ENCODE data around the gene BIN1. TPM values are rescaled to one million over a fixed set of nuclear protein-coding genes. Genes with fewer than 3 reads are reported as not detected.
A peak's percentile ranks its signal among the peaks of the same experiment; 100 is the strongest.
"Not testable (repeated sequence)": the region's sequence is repeated elsewhere in the genome, so short reads cannot be mapped to it uniquely, and the experiment has no call there.

The BIN1 gene
- total RNA-seq, 1 donor, result 66.0 TPM

DNA sequence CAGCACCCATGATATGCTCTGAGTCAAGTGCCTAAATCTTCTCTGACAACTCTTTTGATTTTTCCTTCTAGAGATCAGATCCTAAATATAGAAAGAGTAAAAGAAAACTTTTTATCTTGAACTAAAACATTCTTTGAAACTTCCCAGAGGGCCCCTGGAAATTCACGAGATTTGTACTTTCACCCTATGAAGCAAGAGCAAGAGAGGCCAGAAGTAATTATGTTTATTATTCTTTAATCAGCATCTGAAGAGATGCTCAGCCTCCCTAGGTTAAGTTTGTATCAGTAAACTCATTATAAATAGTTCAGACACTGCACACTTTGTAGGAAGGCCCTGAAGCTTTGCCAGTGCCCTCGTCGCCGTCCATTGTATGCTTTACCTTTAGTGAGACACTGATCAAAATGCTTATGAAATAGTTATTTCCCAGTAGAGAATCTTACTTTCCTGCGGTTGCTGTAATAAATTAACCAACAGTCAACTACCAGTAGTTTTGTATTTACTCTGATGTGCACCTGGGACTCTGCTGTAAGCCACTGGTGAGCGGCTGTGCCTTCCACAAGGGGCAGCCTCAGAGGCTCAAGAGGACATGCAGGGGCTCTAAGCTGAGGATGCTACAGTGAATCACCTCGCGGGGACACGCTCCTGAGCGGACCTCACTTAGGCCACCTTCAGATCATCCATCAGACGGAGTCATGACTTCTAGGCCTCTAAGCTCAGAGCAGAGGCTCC lies 71.9 kb downstream of the BIN1 start:
- DNase-seq (ENCODE audit: low read depth in 2 of 3, low spot score in 2 of 3), result no peak

DNA sequence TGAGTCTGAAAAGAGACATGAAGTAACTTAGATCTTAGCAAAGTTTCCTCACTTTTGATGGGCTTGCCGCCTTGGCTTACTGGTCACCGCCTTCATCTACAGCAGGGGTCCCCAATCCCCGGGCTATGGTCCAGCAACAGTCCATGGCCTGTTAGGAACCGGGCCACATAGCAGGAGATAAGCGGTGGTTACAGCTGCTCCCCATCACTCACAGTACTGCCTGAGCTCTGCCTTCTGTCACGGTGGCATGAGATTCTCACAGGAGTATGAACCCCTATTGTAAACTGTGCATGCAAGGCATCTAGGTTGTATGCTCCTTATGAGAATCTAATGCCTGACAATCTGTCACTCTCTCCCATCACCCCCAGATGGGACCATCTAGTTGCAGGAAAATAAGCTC lies 72.9 kb downstream of the BIN1 start:
- DNase-seq (ENCODE audit: low read depth in 2 of 3, low spot score in 2 of 3), result no peak

DNA sequence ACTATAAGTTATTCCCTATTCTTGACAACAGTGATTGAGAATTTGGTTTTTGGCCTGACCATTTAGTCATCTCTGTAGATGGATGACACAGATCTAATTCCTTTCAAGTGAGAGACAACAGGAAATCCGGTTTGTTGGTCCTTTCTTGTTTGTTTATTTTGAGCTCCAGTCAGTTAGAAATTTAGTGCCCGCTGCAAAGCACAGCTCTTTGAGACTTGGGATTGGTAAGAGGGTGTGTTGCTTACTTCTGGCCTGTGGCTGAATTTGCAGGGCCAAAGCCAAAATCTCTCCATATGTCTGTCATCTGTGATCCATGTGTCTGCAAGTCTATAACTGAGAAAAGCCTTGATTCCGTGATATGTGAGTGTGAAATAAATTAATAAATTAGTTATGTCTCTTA lies 74.3 kb downstream of the BIN1 start:
- no peak for DNase-seq (ENCODE audit: low read depth in 2 of 3, low spot score in 2 of 3)

DNA sequence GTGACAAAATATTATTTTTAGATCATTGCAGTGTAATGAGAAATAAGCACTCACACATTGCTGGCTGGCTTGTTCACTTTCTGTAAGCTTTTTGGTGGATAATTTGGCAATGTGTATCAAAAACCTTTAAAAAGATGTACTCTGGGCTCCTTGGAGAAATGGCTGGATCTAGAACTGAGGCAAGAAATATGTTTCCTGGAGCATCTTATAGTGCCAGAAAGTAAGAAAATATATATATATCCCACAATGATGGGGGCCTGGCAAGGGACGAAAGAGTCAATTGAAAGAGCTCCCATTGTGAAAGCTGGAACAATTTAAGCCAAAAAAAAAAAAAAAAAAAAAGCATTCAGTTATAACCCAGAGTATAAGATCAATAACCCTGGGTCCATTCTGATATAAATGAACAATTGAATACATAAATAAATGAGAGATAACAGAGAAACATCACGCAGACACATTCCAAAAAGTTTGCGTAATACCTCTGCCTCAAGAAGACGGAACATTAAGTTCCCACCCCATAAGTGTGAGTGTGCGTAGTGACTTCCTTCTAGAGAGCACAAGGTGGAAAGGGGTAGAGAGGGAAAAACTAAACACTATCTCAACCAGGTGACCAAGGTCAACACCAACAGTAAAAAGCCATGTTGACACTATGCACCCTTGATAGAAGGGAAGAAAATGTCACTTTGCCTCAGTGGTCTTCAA lies 77.5 kb downstream of the BIN1 start:
- DNase-seq (ENCODE audit: low read depth in 2 of 3, low spot score in 2 of 3), result no peak

DNA sequence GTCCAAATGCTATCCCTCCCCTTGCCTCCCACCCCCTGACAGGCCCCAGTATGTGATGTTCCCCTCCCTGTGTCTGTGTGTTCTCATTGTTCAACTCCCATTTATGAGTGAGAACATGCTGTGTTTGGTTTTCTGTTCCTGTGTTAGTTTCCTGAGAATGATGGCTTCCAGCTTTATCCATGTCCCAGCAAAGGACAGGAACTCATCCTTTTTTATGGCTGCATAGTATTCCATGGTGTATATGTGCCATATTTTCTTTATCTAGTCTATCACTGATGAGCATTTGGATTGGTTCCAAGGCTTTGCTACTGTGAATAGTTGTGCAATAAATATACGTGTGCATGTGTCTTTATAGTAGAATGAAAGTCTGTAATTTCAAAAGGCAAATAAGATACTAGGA lies 78.2 kb downstream of the BIN1 start:
- DNase-seq (ENCODE audit: low read depth in 2 of 3, low spot score in 2 of 3), result not testable (repeated sequence)

DNA sequence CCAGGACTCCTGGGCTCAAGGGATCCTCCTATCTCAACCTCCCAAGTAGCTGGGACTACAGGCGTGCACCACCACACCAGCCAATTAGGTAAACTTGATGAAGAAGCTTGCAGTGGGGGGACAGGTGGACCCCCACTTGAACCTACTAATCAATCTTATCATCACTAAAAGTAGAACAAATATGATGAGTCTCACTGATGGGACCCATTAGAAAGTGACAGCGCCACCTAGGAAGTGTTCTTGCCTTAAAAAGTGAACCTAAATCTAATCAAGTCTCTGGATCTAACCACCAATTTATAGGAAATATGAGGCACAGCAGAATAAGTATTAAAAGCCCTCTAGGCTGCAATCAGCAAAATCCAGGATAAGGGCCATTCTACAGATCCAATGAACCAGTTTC lies 79.2 kb downstream of the BIN1 start:
- no peak for DNase-seq (ENCODE audit: low read depth in 2 of 3, low spot score in 2 of 3)

DNA sequence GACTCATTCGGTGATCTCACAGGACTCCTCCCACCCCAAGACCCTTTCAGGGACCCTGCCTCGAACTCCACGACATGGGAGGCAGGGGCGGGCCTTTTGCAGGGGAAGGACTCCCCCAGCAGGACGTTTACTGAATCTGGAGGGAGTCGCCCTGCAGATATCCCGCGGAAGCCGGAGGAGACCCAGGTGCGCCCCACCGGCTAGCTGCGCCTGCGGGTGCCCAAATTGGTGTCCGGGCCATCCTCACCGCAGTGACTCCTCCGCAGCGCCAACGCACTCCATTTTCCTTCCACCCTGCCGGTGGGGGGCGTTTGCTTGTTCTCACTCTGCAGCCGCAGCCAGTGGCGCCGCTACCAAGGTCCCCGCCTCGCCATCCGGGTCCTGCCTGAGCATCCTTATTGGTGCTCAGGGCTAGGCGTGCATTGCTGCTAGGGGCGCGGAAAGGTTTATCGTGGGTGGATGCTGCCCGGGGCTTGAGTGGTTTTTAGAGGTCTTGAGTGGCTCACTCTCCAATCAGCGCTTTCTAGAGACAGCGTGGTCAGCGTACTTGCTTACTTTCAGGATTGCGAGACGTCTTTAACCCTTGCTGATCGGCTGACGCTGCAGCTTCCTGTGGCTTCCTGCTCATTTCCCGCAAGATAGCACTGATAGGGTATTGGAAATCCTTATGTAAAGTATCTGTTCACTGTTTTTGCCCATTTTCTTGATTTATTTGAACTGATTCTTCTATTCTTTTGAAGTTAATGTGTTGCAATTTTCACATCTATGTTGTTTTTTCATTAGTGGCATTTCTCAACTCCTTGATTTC lies 81.4 kb downstream of the BIN1 start:
- peak; percentile 41 to 88 (median 82) for DNase-seq (ENCODE audit: low read depth in 2 of 3, low spot score in 2 of 3)

DNA sequence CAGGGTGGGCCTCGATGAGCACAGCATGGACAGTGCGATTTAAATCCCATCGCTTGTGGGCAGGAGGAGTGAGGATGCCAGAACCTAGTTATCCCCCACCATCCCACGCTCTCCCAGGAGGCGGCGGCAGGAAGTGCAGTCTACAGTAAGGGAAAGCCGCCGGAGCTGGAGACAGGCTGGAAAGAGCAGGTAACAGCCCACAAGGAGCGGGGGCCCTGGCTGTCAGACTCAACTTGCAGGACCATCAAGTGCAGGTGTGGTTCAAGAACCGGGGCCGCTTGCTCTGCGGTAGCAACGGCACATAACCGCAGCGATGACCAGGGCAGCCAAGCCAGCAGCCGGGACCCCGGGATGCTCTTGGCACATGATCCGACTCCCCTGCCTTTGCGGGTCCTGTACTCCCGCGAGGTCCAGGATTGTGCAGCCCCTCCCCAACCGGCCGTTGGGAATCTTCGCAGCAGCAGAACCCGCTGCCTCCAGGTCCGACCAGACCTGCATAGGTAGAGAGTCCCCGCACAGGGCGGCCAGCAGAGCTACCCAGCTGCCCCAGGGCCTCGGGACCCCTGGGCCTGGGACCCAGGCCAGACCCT lies 82.1 kb downstream of the BIN1 start:
- no peak for DNase-seq (ENCODE audit: low read depth in 2 of 3, low spot score in 2 of 3)

DNA sequence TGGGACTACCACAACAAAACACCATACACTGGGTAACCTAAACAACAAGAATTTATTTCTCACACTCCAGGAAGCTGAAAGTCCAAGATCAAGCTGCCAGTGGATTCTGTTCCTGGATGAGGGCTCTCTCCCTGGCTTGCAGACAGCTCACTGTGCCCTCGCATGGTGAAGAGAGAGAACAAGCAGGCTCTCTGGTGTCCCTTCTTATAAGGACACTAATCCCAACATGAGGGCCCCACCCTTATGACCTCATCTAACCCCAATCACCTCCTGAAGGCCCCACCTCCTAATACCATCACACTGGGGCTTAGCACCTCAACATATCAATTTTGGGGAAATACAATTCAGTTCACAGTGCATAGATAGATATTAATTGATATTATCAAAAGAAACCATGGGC lies 83.5 kb downstream of the BIN1 start:
- DNase-seq (ENCODE audit: low read depth in 2 of 3, low spot score in 2 of 3), result no peak

DNA sequence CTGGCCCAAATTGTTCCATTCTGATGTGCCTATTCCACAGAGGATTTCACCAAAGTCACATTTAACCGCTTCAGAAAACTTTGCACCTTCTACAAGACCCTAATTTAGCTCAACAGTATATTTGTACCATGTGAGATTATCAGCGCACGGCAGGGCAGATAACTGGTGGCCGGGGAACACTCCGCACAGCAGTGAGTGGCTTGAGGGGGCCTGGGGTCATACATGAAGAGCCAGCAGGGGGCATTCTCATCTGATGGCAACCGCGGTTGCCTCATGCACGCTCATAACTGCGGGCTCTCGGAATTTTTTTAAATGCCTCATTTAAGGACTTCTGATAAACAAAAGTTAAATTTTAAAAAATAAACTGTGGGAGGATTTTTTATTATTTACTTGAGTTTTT lies 84.1 kb downstream of the BIN1 start:
- DNase-seq (ENCODE audit: low read depth in 2 of 3, low spot score in 2 of 3), result no peak

DNA sequence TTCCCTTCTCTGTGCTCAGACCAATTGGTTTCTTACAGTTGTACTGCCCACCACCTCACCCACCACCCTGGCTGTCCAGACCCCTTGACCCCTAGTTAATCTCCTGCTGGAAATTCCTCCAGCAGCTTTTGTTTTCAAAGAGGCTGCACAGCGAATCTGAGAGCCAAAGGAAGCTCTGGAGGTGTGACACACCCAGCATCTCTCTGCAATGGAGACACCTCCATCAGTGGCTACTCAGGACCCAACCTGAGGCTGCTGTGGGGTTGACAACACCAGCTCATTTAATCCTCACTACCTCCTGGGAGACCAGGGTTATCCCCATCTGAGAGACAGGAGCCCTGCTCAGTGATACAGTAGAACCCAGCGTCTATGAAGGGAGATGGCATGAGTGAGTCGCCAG lies 86.4 kb downstream of the BIN1 start:
- DNase-seq (ENCODE audit: low read depth in 2 of 3, low spot score in 2 of 3), result no peak

DNA sequence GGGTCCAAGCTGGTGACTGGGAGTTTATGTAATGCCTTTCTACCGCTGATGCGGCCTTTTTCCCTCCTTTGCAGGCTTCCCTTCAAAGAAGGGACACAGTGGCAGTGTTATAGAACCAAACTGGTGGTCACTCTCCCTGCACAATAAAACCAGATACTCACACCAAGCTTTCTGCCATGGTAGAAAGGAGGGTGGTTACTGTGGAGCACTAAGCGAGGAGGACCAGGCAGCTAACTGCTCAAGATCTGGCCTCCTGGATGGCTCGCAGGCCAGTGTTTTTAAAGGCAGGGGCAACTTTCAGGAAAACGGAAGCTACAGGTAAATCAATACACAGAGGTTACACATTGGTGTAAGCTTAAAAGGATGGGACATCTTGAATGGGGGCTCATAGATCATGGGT lies 89.4 kb downstream of the BIN1 start:
- DNase-seq (ENCODE audit: low read depth in 2 of 3, low spot score in 2 of 3), result no peak

DNA sequence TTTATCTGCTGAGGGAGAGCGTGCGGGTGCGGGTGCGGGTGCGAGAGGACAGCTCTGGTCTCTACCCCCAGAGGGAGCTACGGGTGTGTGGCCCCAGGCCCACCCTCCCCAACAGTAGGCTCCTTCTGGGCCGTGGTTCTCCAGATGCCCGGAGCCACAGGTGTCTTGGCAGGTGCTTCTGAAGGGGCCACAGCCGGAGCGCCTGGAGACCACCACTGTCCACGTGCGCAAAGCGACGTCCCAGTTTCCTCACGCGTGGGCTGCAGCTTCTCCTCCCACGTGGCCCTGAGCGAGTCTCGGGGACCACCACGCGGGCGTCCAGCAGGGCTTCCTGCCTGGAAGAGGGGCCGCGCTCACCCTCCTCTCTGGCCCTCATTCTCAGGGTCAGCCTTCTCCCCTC lies 90.6 kb downstream of the BIN1 start:
- DNase-seq (ENCODE audit: low read depth in 2 of 3, low spot score in 2 of 3), result no peak

DNA sequence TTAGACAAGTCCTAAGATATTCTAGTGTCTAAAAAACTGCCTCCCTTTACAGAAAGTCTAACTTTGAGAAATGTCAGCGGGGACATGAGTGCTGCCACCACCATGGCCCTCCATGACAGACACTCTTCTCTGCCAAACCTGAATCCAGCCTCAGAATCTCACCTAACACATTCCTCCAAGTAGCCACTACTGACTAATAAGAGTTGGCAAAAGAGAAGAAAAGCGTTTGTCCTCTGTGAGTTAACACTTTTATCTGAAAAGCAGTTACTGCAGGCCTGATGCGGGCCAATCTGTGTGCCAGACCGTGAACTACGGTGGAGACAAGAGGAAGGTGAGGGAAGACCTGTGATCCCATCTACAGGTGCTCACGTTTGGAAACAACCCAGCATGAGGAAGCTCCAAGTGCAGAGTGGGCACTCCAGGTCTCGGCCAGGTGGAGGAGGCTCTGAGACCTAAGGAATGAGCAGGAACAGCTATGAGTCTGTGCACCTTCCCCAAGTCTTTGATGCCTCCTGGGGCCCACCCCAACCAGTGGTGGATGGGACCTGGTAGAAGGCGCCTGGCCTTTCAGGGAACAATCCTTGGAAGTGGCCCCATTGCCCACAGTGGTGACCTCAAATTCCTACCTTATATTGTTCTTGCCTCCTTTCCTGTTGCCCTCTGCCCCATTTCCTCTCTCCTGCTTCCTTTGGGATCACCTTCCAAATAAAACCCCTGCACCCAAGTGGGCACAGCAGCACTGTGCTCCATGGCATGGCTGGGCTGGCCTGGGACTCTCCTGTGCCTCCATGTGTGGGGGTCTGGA lies 91.6 kb downstream of the BIN1 start:
- no peak for DNase-seq (ENCODE audit: low read depth in 2 of 3, low spot score in 2 of 3)

DNA sequence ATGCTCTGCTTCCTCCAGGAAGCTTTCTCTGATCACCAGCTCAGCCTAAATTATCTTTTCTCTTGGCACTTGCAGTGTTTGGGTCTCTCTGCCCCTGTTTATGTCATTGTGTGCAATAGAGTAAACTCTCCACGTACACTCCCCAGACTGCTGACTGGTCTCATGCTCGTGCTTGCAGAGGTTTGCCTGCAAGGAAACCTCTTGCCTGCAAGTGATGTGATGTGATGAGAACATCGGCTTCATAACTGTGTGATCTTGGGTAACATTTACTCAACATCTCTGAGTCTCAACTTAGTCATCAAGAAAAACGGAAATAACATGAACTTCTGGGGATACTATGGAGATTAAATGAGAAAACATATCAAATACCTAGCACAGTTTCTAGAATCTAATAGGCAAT lies 92.3 kb downstream of the BIN1 start:
- DNase-seq (ENCODE audit: low read depth in 2 of 3, low spot score in 2 of 3), result no peak

DNA sequence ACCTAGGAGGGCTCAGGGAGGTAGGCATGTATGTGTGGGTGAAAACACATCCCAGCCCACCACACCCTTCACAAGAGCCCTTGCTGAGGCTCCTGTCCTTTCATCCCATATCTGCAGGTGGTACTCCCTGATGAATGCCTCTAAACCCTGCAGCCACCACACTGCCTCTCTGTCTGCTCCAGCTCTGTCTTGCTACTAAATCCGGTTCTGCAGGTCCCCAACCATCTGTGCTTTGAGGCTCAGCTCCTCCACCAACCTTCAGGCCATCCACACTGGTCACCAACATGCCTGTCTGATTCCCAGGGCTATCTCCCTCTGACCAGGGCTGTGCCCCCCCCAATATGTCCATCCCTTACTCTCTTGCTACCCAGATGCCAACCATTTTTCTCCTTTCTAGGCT lies 92.7 kb downstream of the BIN1 start:
- DNase-seq (ENCODE audit: low read depth in 2 of 3, low spot score in 2 of 3), result no peak

DNA sequence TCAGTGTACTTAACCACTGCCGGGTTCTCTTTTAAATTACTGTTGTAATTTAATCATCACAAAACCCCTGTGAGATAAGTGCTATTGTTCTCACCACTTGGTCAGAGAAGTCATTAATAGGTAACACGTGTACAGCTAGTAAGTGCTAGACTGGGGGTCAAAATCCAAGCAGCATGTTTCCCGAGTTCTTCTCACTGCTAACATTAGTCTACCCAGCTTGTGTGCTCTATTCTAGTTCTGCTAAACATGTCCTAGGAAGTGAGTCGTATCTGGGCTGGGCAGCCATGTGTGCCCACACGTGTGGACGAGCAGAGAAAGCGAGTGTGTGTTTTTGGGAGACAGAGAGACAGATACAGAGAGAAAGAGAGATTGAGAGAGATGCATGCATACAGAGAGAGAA lies 94.1 kb downstream of the BIN1 start:
- no peak for DNase-seq (ENCODE audit: low read depth in 2 of 3, low spot score in 2 of 3)

DNA sequence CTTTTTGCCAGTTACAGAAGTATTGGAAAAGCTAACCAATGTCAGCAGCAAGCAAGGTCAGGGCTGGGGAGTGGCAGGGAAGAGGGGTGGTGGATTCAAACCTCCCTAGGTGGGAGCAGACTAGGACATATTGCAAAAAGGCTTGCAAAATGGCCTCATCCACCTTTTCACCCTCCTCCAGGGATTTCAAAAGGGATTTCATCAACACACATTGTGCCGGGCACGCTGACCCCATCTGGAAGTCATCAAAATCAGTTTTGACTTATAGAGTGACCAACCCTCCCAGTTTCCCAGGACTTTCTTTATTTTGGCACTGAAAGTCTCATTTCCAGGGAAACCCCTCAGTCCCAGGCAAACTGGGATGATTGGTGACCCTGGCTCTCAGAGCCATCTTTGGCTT lies 94.7 kb downstream of the BIN1 start:
- no peak for DNase-seq (ENCODE audit: low read depth in 2 of 3, low spot score in 2 of 3)

DNA sequence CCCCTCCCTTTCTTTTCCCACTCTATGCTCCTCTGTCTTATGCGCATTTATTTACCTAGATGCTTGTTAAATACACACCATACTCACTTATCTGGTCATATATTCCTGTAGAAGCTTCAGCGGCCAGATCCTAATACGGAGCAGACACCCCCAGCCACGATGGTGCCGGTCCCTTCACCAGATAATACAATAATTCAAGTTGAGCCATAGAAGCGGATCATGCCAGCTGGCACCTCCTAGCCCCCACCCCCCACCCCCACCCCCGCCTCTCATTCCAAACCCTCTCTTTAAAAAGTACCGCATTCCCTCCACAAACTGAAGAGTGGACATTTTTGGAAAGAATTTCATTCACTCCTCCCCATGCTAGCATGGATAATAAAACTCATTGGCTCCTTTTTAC lies 95.2 kb downstream of the BIN1 start:
- DNase-seq (ENCODE audit: low read depth in 2 of 3, low spot score in 2 of 3), result no peak

DNA sequence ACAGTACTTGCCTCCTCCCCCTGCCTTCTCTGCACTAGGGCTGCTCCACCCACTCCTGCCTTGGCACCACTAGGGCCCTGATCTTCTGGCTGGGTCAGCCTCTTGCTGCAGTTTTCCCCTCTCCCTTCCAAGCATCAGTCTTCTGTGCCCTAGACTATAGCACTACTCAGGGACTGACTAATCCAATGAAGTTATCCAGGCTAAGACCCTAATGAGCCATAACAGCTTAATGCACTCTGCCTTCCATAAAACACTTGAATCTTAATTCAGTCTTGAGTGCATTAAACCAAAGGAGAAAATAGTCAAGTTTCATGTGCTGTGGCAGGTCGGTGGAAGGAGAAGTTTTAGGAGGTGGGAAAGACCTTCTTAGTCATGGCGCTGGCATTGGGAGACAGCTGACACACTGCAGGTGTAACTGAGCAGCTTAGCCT lies 95.7 kb downstream of the BIN1 start:
- DNase-seq (ENCODE audit: low read depth in 2 of 3, low spot score in 2 of 3), result no peak
